Germinal center (tissue), 1 donor: ENCODE measurements around the gene CALR3.
"Not testable (repeated sequence)": the region's sequence is repeated elsewhere in the genome, so short reads cannot be mapped to it uniquely, and the experiment has no call there.

Experiments used
- DNase-seq: peaks from one replicate; pipeline ENCODE4 v3.0.0; 2012; ENCODE audit warnings: mixed read lengths, low spot score

CALR3 gene, protein sequence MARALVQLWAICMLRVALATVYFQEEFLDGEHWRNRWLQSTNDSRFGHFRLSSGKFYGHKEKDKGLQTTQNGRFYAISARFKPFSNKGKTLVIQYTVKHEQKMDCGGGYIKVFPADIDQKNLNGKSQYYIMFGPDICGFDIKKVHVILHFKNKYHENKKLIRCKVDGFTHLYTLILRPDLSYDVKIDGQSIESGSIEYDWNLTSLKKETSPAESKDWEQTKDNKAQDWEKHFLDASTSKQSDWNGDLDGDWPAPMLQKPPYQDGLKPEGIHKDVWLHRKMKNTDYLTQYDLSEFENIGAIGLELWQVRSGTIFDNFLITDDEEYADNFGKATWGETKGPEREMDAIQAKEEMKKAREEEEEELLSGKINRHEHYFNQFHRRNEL

DNA sequence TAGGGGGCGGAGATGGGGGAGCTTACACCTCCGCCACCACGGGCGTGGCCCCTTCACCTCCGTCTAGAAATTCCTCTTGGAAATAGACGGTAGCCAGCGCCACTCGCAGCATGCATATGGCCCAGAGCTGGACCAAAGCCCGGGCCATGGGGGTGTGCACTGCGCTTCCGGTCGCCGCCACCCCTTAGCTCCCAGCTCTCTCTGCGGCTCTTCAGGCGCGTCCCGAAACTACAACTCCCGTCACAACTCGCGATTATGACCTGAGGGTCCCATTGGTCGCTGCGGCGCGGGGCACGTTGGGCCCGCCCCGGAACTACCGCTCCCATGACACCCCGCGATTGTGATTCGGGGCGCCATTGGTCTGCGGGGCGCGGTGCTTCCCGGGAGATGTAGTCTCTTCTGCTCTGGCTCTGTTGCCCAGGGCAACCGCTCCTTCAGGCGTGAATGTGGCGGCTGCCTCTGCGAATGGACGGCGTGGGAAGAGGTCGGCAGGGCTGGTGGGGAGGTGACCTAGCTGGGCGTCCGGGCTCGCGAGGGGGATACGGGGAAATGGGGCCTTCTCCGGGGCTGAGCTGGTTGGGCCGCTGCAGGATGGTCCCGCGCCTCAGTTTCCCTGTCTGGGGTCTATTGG lies at the start of gene CALR3, which contains the start of gene C19orf44:
CALR3 (minus strand) TSS at position 186 of the 631 bp plus-strand sequence; CDS start at position 148, 38 bp downstream.
C19orf44 (plus strand) TSS at position 413 of the 631 bp plus-strand sequence. CDS start 4,399 bp downstream, outside the sequence.
- peak; percentile 97 for DNase-seq

DNA sequence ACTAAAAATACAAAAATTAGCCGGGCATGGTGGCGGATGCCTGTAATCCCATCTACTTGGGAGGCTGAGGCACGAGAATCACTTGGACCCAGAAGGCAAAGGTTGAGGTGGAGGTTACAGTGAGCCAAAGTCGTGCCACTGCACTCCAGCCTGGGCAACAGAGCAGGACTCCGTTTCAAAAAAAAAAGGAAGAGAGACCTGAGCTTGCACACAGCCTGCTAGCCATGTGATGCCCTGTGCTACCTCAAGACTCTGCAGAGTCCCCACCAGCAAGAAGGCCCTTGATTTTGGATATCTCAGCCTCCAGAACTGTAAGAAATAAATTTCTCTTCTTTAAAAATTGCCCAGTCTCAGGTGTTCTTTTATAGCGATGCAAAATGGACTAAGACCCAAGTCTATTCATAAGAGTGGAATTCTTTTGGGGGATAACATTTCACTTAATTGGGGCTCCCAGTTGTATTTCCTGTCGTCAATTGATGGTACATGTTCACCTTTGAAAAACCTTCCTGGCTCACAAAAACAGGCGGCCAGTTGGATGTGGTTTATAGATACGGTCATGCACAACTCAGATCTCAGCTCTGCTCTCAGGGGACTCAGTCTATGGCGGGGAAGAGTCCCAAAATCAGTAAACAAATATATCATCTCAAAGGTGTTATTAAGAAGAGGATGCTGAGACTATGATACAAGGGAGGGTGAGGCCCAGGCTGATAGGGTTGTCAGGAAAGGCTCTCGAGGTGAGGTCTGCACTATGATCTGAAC lies 48.7 kb upstream of the CALR3 start:
- no peak for DNase-seq

DNA sequence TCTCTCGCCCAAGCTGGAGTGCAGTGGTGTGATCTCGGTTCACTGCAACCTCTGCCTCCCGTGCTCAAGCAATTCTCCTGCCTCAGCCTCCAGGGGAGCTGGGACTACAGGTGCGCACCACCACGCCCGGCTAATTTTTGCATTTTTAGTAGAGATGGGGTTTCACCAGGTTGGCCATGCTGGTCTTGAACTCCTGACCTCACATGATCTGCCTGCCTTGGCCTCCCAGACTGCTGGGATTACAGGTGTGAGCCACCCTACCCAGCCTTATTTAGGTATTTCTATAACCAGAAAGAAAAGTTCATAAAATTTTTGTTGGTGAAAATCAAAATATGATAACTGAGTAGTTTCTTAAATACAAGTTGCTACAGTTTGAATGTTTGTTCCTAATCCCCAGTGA lies 47.8 kb upstream of the CALR3 start:
- DNase-seq, result not testable (repeated sequence)

DNA sequence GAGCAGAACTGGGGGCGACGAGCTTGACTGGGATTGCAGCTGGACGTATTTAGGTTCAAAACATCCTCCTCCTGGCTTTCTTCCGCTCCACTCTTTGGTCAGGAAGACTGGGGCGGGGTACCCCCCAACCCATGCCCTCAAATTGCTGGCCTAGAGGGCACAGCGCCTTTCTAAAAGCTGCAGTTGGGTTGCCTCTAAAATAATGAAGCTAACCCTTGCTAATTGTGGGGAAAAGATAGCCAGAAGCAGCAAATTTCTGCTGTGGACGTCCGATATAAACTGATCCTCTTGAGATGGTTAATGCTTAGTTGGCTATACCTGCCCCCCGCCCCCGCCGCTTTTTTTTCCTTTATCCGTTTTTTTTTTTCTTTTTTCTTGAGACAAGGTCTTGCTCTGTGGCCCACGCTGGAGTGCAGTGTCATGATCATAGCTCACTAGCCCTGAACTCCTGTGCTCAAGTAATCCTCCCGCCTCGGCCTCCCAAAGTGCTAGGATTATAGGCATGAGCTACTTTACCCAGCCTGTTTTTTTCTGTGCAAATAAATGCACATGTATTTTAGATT lies 47.0 kb upstream of the CALR3 start:
- DNase-seq, result no peak

DNA sequence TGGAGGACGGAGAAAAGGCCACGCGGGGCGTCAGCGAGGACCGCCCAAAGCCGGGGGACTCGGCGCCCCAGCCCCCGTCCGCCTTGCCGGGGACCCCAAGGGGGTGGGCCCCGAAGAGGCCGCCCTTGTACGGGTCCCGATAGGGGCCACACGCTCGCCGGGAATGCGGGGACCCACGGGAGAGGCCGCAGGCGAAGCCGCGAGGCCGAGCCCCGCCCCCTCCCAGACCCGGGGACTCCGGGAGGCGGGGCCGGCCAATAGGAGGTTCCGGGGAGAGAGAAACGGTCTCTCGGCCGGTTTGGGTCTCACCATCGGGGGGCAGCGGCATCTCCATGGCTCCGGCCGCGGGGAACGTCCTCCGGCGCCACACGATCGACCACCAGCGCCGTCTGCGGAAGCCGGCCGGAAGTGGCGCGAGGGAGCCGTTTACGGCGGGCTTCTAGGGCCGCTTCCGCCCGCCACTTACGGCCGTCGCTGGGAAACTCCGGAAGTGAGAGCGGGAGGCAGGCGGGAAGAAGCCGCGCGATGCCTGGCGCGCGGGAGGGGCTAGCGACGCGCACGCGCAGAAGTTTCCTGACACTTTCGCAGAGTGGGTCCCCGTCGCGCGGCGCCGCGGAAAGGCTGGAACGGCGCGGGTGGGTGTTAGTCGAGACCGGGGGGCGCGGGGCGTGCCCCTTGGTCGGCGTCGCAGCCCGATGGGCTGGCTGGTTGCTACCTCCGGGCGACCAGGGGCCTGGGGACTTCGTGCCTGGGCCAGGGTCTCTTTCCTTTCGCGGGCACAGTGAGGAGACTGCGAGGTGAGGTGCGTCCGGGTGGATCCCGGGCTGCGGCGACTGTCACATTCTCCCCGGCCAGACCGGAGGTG lies 46.3 kb upstream of the CALR3 start, which contains the start of gene CHERP:
CHERP (minus strand) TSS at position 393 of the 865 bp plus-strand sequence; CDS start at position 334, 59 bp downstream.
- DNase-seq, result peak; percentile 93

DNA sequence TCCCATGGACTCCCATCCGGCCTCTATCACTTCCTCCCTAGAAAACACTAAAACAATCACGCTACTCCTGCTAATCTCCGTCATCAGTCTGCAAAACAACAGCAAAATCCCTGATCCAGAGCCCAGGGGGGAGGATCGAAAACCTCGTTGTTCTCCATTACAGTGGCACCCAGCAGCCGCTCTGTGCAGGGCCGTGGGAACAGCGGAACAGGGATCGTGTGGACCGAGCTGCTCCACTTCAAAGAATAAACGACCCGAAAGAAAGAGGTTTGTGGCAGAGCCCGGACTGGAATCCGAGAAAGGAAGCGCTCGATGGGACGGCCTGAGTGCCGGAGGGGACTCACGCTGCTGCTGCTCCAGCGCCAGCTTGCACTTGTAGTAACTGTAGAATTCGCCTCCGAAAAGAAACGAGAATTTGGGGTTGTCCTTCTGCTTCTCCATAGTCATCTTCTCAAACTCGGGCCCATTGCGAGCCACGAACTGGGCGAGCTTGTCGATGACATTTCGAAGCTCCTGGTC lies 45.6 kb upstream of the CALR3 start:
- no peak for DNase-seq

DNA sequence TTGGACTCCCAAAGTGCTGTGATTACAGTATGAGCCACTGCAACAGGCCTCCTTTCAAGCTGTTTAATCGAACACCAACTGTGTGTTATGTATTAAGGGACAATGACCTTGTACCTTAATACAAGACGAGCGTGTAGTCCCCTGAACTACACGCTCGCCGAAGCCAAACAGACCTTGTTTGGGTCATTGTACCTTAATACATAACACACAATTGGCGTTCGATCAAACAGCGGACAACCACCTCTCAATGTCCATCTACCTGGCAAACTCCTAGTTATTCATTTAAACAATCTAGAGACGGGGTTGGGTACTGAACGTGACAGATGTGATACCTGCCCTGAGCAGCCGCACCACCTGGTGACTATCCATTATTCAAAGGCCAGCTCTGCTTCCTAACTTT lies 45.0 kb upstream of the CALR3 start:
- no peak for DNase-seq

DNA sequence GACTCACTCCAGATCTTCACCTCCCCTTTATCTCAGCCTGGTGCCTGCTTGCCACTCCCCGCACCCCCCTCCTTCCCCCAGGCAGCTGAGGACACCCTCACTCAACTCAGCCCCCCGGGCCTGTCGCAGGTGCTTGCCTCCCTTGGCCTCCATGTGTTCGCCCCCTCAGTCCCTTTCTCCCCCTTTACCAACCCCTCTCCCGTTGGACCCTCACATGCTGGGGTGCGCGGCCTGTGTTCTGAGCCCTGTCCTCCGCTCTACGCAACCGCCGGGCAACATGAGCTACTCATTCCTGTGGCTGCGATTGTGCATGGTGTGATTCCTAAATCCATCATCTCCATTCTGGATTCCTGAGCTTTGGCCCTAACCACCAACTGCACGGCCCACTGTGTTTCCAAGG lies 41.1 kb upstream of the CALR3 start:
- no peak for DNase-seq

DNA sequence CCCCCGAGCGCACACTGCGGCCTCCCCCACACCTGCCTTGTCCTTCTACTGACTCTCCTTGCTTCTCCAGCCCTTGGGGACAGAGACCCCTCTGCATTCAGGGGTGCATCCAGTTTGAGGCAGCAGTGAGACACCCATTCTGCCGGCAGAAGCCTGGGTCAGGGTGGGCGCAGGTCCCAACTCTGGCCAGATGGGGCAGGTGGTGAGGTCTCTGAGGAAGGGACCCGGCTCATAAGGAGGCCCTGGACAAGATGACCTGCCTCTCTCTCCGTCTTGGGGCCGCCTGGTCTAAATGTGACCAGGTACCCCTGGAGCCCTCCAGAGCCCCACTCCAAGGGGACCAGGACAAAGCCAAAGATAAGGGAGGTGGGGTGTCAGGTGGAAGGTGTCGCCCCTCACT lies 40.2 kb upstream of the CALR3 start:
- DNase-seq, result no peak

DNA sequence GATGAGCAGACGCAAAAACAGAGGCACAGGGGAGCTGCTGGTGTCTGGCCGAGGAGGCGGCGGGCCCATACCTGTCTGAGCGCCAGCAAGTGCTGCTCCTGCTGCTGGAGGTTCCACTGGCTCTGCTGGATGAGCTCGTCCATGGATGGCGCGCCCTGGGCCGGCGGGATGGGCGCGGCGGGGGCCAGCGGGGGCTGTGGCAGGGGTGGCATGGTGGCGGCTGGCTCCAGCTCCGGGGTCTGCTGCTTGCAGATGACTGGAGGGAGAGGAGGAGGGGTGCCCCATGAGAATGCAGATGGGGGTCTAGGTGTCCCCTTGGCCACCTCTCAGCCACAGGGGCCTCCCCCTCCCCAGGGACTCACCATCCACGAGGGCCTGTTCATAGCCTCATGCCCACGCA lies 39.4 kb upstream of the CALR3 start:
- DNase-seq, result no peak

DNA sequence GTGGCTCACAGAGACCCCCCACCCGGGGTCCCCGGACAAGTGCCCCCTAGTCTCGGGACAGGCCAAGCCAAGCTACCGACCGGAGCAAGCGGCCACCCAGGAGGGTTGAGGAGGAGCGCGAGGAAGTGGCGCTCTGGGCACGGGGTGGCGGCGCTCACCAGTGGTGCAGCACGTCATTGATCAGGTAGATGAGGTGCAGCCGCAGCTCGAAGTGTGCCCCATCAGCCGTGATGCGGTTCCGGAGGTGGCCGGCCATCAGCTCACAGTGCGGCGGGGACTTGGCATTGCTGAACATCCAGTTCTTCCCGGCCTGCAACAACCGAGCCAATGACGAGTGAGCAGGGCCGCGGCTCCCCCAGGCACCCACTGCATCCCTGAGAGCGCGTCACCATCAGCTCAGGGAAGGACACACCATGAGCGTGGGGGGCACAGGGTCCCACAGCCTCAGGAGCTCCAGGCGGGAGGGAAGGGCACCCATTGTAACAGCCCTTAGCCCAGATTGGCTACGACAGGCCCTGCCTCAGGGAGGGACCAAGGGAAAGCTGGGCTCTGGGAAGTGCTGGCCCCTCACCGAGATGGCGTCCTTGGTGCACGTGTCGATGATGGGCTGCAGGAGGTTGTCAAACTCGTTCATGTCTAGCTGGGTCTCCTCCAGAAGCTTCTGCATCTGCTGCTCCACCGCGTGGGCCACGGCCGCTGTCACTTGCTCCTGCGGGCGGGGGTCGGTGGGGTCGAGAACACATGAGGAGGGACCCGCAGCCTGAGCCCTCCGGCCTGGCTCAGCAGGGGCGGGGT lies 36.7 kb upstream of the CALR3 start:
- DNase-seq, result no peak

DNA sequence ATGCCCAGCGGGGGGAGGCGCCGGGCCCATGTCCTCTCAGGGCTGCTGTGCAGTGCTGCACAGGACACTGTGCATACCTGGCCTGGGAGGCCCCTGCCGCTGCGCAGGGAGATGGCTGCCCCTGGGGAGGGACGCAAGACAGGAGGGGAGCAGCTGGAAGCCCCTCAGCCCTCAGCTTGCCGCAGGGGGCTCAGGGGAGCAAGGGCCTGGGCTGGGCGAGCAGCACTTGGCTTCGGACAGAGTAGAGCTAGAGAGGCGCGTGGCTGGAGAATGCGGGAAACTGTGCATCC lies 35.4 kb upstream of the CALR3 start:
- DNase-seq, result no peak

DNA sequence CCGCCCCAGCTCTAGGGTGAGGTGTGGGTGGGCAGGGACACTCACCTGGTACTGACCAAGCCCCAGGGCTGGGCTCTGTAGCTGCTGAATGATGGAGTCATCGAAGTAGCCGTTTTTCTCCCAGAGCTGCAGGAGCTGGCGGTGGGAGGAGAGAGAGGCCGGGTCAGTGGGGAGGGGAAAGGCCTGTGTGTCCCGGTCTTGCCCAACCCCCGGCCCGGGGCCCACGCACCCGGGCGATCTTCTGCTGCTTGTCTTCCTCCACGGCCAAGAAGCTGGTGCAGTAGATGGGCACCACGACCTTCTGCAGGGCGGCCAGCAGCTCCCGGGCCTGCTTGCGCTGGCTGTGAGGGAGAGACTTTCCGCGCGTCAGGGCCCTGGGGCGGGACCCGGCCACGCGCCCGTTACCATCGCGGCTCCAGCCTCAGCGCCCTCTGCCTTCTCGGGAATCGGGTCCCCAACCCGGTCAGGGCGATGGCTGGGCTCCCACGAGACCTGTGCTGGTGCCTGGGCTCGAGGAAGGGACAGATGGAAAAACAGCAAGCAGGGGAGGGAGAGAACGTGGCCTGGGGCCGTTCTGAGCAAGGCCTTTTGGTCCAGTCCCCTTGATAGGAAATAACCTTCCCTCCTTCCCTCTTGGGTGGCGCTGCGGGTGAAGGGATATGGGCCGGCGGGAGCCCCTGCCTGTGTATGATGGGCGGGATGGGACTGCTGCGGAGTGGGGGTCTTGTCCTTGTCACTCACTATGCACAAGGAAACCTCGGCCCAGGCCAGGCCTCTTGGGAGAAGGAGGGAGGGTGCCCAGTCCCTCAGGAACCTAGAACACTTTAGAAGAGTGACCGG lies 34.8 kb upstream of the CALR3 start:
- DNase-seq, result no peak

DNA sequence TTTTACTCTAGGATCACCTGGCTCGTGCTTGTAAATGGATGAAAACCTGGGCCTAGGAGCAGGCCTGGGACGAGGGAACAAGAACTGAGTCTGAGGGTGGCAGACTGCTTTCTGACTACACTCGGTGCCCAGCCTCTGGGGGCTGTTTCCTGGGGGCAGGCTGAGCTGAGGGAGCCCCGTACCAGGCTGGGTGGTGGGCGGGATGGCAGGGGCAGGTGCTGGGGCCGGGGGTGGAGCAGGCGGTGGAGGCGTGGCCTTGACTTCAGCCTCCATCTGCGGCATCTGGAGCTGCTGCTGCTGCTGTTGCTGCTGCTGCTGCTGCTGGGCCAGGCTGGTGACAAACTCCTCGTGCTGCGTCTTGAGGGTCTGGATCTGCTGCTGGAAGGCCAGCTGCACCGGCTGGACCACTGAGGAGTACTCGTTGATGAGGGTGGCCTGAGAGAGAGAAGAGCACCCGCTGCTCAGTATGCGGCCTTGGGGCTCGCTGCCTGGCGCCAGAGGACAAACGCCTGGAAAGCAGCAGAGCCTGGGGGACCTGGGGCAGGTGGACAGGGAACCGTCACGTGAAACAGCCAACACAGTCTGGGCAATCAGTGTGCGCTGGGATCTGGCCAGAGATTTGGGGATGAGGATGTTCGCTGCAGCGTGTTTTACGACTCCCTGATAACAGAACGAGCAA lies 33.6 kb upstream of the CALR3 start:
- no peak for DNase-seq

DNA sequence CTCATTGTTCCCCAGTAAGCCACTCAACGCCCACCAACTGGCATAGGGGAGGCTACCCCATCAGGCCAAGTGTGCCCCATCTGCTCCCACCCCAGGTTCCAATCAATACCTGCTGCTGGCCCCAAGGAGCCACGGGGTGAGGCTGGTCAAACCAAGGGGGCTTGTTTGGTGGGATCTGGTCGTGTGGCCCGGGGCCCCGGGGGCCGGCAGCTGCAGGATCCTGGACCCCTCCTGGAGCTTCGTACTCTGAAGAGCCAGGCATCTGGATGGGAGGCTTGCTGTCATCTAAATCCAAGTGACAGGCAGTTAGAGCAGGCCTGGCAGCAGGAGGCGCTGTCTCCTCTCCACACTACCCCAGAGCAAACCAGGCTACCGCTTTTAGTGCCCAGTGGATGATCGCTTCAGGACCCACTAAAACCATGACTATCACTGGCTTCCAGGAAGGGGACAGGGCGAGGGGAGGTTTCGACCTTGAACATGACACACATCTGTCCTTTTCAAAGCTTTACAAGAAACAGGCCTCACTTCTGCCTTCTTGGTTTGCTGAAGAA lies 32.1 kb upstream of the CALR3 start:
- DNase-seq, result peak; percentile 26

DNA sequence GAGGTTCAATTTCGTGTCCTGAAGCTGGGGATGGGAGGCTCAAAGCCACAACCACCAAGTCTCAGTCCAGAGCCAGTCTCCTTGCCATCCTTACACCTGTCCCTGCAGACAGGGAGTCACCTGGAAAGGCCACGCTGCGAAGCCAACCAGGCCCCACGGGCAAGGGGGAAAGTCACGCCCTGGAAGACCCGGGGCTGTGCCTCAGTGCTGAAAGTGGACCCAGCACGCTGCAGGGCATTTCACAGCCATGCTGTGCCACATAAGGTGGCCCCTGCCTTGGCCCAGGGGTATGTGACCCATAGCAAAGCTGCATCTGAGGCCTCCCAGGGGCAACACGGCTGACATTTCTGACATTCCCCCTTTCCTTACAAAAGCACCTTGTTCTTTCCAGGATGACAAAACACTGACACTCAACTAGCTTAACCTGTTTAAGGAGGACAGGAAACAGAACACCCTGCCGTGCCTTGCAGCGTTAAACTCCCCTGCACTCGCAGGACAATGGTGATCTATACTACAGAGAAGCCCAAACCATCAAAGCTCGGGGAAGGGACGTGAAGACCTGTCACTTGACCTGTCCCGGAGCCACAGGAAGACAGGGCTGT lies 31.5 kb upstream of the CALR3 start:
- no peak for DNase-seq

DNA sequence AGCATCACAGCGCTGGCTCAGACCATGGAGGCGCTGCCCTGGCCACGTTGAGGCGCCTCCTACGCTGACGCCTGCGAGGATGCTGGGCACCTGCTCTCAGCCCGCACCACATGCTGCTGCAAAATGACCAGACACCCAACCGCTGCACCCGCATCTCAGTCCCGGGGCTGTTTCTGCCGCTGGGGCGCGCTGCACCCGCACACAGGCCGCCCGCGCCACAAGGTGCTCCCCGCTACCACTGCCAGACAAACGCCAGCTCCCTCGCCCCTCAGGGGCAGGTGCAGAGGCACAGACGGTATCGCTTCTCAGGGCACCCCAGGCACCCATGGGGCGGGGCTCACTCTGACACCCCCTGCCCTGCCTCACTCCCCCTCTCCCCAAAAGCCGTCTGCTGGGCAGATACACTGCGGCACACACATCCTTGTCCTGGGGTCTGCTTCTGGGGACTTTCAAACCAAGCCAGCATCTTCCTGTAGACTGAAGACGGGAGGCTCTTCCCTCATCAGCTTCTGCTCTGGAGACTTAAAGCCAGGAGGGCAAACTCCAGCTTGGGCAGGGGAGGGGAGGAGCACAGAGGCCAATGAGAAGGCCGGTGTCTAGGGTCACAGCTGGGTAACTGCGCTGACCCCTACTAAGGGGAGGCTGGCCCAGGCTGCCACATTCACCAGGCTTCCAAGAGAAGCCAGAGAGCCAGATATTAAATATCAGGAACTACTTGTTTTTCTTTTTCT lies 29.9 kb upstream of the CALR3 start:
- DNase-seq, result no peak
